ENCODE data around the gene BAZ2B. TPM values are rescaled to one million over a fixed set of nuclear protein-coding genes. Genes with fewer than 3 reads are reported as not detected.
"Not testable (repeated sequence)": the region's sequence is repeated elsewhere in the genome, so short reads cannot be mapped to it uniquely, and the experiment has no call there.

The BAZ2B gene
- total RNA-seq, 1 experiment from 2014 or later, result 19.9 TPM

- DNase-seq (ENCODE audit: low read depth, low spot score); ATAC-seq; H3K4me3 ChIP-seq (replicated peaks in 1 of 2; ENCODE audit: low read depth in 1 of 2, low read length in 2 of 2); RAD21 ChIA-PET (ENCODE audit: low non-redundant PET in 1 of 2, low total read pairs in 2 of 2, uncharacterized antibody in 2 of 2, unreplicated experiment in 2 of 2); H3K9me3 ChIP-seq (ENCODE audit: control insufficient read depth in 1 of 2, insufficient read depth in 1 of 2, low read depth in 1 of 2, low read length in 2 of 2); H3K9me2 ChIP-seq (ENCODE audit: insufficient read depth); H2AFZ ChIP-seq (ENCODE audit: low read depth, low read length, poor library complexity, severe bottlenecking); H3K4me1 ChIP-seq (ENCODE audit: control insufficient read depth in 1 of 2, insufficient read depth in 2 of 2, low read length in 2 of 2); H4K20me1 ChIP-seq (ENCODE audit: insufficient read depth); H3K9ac ChIP-seq (ENCODE audit: low read length); H3K36me3 ChIP-seq (ENCODE audit: control insufficient read depth in 1 of 2, insufficient read depth in 2 of 2, low read length in 2 of 2); CTCF ChIA-PET; H3K27me3 ChIP-seq (ENCODE audit: insufficient read depth, low read length); intact Hi-C loops (cut with micrococcal nuclease); H3K79me2 ChIP-seq (ENCODE audit: insufficient read depth, low read length); H3K4me2 ChIP-seq (ENCODE audit: low read length); H3K27ac ChIP-seq (ENCODE audit: low read depth, low read length); BruUV-seq (replicated peaks): not testable (repeated sequence)
- POLR2A ChIA-PET, result interaction anchor here (0.6 kb wide), 1 partner anchor 876 kb away, joined by 7 read pairs; no protein-coding TSS in a partner anchor
These were observed 9.3 kb upstream of the BAZ2B start for GRCh38 chr2:159625628-159626027.

GRCh38 chr2:159623436-159623835 is 7.1 kb upstream of the BAZ2B start:
- no peaks in the 10 kb centered on the region for H3K4me1 ChIP-seq (ENCODE audit: control insufficient read depth in 1 of 2, insufficient read depth in 2 of 2, low read length in 2 of 2)
- ChIA-PET RAD21 (ENCODE audit: low non-redundant PET in 1 of 2, low total read pairs in 2 of 2, uncharacterized antibody in 2 of 2, unreplicated experiment in 2 of 2) (no interaction called here), CTCF (no interaction called here), POLR2A (no interaction called here)
- H3K4me2 ChIP-seq (ENCODE audit: low read length), result no peak overlapping the region
- H3K36me3 ChIP-seq (ENCODE audit: control insufficient read depth in 1 of 2, insufficient read depth in 2 of 2, low read length in 2 of 2), result no peaks in the 10 kb centered on the region
- H3K9ac ChIP-seq (ENCODE audit: low read length), result no peak overlapping the region
- H4K20me1 ChIP-seq (ENCODE audit: insufficient read depth), result no peaks in the 10 kb centered on the region
- H3K4me3 ChIP-seq (replicated peaks in 1 of 2; ENCODE audit: low read depth in 1 of 2, low read length in 2 of 2), result no peak overlapping the region
- no peak overlapping the region for H2AFZ ChIP-seq (ENCODE audit: low read depth, low read length, poor library complexity, severe bottlenecking)
- DNase-seq (ENCODE audit: low read depth, low spot score), result no peak
- peaks cover 4% of the 10 kb centered on the region; the same call in 1 of the 2 replicates for H3K9me2 ChIP-seq (ENCODE audit: insufficient read depth)
- no peaks in the 10 kb centered on the region for H3K27me3 ChIP-seq (ENCODE audit: insufficient read depth, low read length)
- TF ChIP-seq POLR2A (IDR thresholded peaks at IDR 0.05; ENCODE audit: borderline replicate concordance, extremely low read depth, insufficient read depth, insufficient read length) (no peak), ZNF274 (IDR thresholded peaks at IDR 0.05; ENCODE audit: low read depth, low read length) (no peak), ZFX (IDR thresholded peaks at IDR 0.05) (no peak), POLR2AphosphoS5 (IDR thresholded peaks at IDR 0.05; ENCODE audit: low read depth, low read length) (no peak), ZBTB33 (IDR thresholded peaks at IDR 0.05; ENCODE audit: extremely low read depth, insufficient replicate concordance, low read length) (no peak), EZH2 (IDR thresholded peaks at IDR 0.05) (no peak), SRF (IDR thresholded peaks at IDR 0.05; ENCODE audit: low read depth) (no peak), RAD21 (IDR thresholded peaks at IDR 0.05; ENCODE audit: low read depth) (no peak), FOSL1 (IDR thresholded peaks at IDR 0.05; ENCODE audit: low read depth) (no peak), EGR1 (IDR thresholded peaks at IDR 0.05; ENCODE audit: low read depth) (no peak), CTCF (IDR thresholded peaks at IDR 0.05 in 2 of 3, conservative IDR thresholded peaks at IDR 0.05 in 1 of 3; ENCODE audit: borderline replicate concordance in 1 of 3, insufficient read depth in 1 of 3, low read depth in 2 of 3, low read length in 2 of 3) (no peak), SP1 (IDR thresholded peaks at IDR 0.05; ENCODE audit: low read depth) (no peak), SIN3A (IDR thresholded peaks at IDR 0.05; ENCODE audit: low read depth) (no peak), JUND (IDR thresholded peaks at IDR 0.05) (no peak), CEBPB (IDR thresholded peaks at IDR 0.05; ENCODE audit: low read depth) (no peak), MAX (IDR thresholded peaks at IDR 0.05) (no peak), ELF1 (IDR thresholded peaks at IDR 0.05; ENCODE audit: borderline replicate concordance, low read depth) (no peak), CBX3 (IDR thresholded peaks at IDR 0.05; ENCODE audit: low read depth) (no peak)
- no peak for ATAC-seq
- no peaks in the 10 kb centered on the region for H3K79me2 ChIP-seq (ENCODE audit: insufficient read depth, low read length)
- no peak overlapping the region for H3K27ac ChIP-seq (ENCODE audit: low read depth, low read length)
- intact Hi-C loops (cut with micrococcal nuclease), result no loop called here
- no peaks in the 10 kb centered on the region for H3K9me3 ChIP-seq (ENCODE audit: control insufficient read depth in 1 of 2, insufficient read depth in 1 of 2, low read depth in 1 of 2, low read length in 2 of 2)
- no TSS peak for BruUV-seq (replicated peaks)
